ENCODE measurements around the gene TCEAL4.

TCEAL4 gene

GRCh38 chrX:103538728-103539127, 46.6 kb upstream of the TCEAL4 start:
- no peak for TF ChIP-seq CTCF (IDR thresholded peaks at IDR 0.05)
- H3K79me2 ChIP-seq, result no peaks in the 10 kb centered on the region
- no peak overlapping the region for H3K4me2 ChIP-seq (ENCODE audit: low read length)
- no peaks in the 10 kb centered on the region for H3K9me3 ChIP-seq (ENCODE audit: control insufficient read depth, low read length)
- no peak overlapping the region for H2AFZ ChIP-seq
- no peaks in the 10 kb centered on the region for H3K4me1 ChIP-seq
- H3K27ac ChIP-seq, result no peak overlapping the region
- no peaks in the 10 kb centered on the region for H3K36me3 ChIP-seq (ENCODE audit: control insufficient read depth, insufficient read depth, low read length)
- H3K27me3 ChIP-seq (ENCODE audit: control insufficient read depth, insufficient read depth, low read length), result no peaks in the 10 kb centered on the region
- no peak overlapping the region for H3K4me3 ChIP-seq (ENCODE audit: low read depth, low read length)
- no peak overlapping the region for H3K9ac ChIP-seq

- no peak overlapping the region for H3K4me3 ChIP-seq (ENCODE audit: low read depth, low read length)
- H3K9me3 ChIP-seq (ENCODE audit: control insufficient read depth, low read length), result no peaks in the 10 kb centered on the region
- H3K36me3 ChIP-seq (ENCODE audit: control insufficient read depth, insufficient read depth, low read length), result no peaks in the 10 kb centered on the region
- H3K9ac ChIP-seq, result no peak overlapping the region
- H2AFZ ChIP-seq, result no peak overlapping the region
- H3K27me3 ChIP-seq (ENCODE audit: control insufficient read depth, insufficient read depth, low read length), result no peaks in the 10 kb centered on the region
- no peak overlapping the region for H3K4me2 ChIP-seq (ENCODE audit: low read length)
- no peaks in the 10 kb centered on the region for H3K4me1 ChIP-seq
- no peaks in the 10 kb centered on the region for H3K79me2 ChIP-seq
- H3K27ac ChIP-seq, result no peak overlapping the region
- no peak for TF ChIP-seq CTCF (IDR thresholded peaks at IDR 0.05)
Measured at GRCh38 chrX:103539695-103540094, 45.6 kb upstream of the TCEAL4 start.

GRCh38 chrX:103540145-103540544, 45.2 kb upstream of the TCEAL4 start:
- no peak overlapping the region for H3K4me3 ChIP-seq (ENCODE audit: low read depth, low read length)
- H3K27me3 ChIP-seq (ENCODE audit: control insufficient read depth, insufficient read depth, low read length), result no peaks in the 10 kb centered on the region
- no peaks in the 10 kb centered on the region for H3K36me3 ChIP-seq (ENCODE audit: control insufficient read depth, insufficient read depth, low read length)
- H2AFZ ChIP-seq, result no peak overlapping the region
- H3K4me2 ChIP-seq (ENCODE audit: low read length), result no peak overlapping the region
- no peak overlapping the region for H3K9ac ChIP-seq
- no peak overlapping the region for H3K27ac ChIP-seq
- no peaks in the 10 kb centered on the region for H3K9me3 ChIP-seq (ENCODE audit: control insufficient read depth, low read length)
- no peaks in the 10 kb centered on the region for H3K79me2 ChIP-seq
- no peak for TF ChIP-seq CTCF (IDR thresholded peaks at IDR 0.05)
- no peaks in the 10 kb centered on the region for H3K4me1 ChIP-seq

- H3K4me2 ChIP-seq (ENCODE audit: low read length), result no peak overlapping the region
- H2AFZ ChIP-seq, result no peak overlapping the region
- TF ChIP-seq CTCF (IDR thresholded peaks at IDR 0.05), result no peak
- H3K79me2 ChIP-seq, result no peaks in the 10 kb centered on the region
- no peaks in the 10 kb centered on the region for H3K4me1 ChIP-seq
- H3K36me3 ChIP-seq (ENCODE audit: control insufficient read depth, insufficient read depth, low read length), result no peaks in the 10 kb centered on the region
- no peak overlapping the region for H3K9ac ChIP-seq
- no peak overlapping the region for H3K27ac ChIP-seq
- no peaks in the 10 kb centered on the region for H3K27me3 ChIP-seq (ENCODE audit: control insufficient read depth, insufficient read depth, low read length)
- H3K4me3 ChIP-seq (ENCODE audit: low read depth, low read length), result no peak overlapping the region
- no peaks in the 10 kb centered on the region for H3K9me3 ChIP-seq (ENCODE audit: control insufficient read depth, low read length)
Measured at GRCh38 chrX:103549916-103550315, 35.4 kb upstream of the TCEAL4 start.

GRCh38 chrX:103550415-103551051, 34.8 kb upstream of the TCEAL4 start:
- TF ChIP-seq CTCF (IDR thresholded peaks at IDR 0.05), result no peak
- Histone ChIP-seq H3K27ac (no peak overlapping the region), H3K79me2 (peaks cover 2% of the 10 kb centered on the region), H3K9me3 (ENCODE audit: control insufficient read depth, low read length) (no peaks in the 10 kb centered on the region), H3K9ac (no peak overlapping the region), H3K4me3 (ENCODE audit: low read depth, low read length) (no peak overlapping the region), H3K27me3 (ENCODE audit: control insufficient read depth, insufficient read depth, low read length) (no peaks in the 10 kb centered on the region), H3K4me2 (ENCODE audit: low read length) (no peak overlapping the region), H2AFZ (no peak overlapping the region), H3K4me1 (no peaks in the 10 kb centered on the region), H3K36me3 (ENCODE audit: control insufficient read depth, insufficient read depth, low read length) (no peaks in the 10 kb centered on the region)

All from parathyroid adenoma (tissue), 2 donors.